Measurements from ENCODE around the gene PHF19. TPM values are rescaled to one million over a fixed set of nuclear protein-coding genes. Genes with fewer than 3 reads are reported as not detected.

Gene PHF19
- total RNA-seq, 1 experiment from 2014 or later: 35.5 TPM

DNA sequence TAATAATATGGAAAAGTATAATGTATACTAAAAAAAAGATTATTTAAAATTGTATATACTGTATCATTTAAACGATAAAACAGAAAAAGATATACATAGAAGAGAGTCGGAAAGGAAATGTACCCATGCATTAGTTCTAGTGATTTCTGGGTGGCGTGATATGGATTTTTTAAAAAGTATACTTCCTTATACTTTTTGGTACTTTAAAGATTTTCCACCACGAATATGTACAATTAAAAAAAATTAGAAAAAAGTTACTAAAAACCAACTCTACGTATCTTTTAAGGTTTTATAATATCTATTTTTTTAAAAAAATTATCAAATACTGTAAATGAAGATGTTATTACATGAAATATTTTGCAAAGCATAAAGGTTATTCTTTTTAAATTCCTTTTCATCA is 12.3 kb downstream of the PHF19 start:
- H3K27me3 ChIP-seq (ENCODE audit: control insufficient read depth, insufficient read depth, low read length): no peaks in the 10 kb centered on the region
- DNase-seq: no peak
- H3K4me3 ChIP-seq (ENCODE audit: insufficient read depth, low read depth, low read length): no peak overlapping the region
- peaks cover 21% of the 10 kb centered on the region for H3K36me3 ChIP-seq (replicated peaks; ENCODE audit: control insufficient read depth, insufficient read depth, low read length)

DNA sequence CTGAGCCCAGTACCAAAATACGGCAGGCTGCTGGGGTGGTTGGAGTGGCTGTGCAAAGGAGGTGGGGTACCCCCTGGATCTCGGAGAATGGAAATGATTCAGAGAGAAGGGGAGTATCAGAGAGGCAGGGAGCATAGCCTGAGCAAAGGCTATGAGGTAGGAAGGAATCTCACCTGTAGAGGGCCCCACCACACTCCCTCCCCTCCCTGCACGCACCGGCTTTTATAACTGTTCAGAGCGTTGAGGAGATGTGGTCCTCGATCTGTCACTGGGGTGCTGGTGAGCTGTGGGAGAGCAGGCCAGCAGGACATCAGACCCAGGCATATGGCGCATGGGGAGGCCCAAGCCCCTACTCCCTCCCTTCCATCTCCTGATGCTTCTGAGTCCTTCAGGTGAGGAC is 13.2 kb downstream of the PHF19 start:
- peaks cover 21% of the 10 kb centered on the region for H3K36me3 ChIP-seq (replicated peaks; ENCODE audit: control insufficient read depth, insufficient read depth, low read length)
- H3K27me3 ChIP-seq (ENCODE audit: control insufficient read depth, insufficient read depth, low read length): no peaks in the 10 kb centered on the region
- DNase-seq: peak; percentile 85
- H3K4me3 ChIP-seq (ENCODE audit: insufficient read depth, low read depth, low read length): no peak overlapping the region

DNA sequence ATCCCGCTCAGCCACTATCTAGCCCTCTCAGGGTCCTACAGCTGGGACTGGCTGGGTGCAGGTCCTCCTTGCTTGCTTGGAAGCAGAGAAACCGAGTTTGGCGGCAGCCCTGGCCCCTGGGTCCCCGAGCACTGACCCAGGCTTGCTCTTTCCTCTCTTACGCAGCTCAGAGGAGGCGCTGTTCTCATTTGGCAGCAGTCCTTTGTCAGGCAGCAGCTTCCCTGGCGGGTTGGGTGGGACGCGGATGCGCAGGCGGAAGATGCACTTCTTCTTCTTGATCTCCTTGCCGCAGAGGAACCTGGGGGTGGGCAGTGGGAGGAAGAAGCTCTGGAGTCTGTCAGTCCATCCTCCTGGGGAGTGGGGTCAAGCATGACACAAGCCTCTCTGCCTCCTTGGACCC is 14.5 kb downstream of the PHF19 start:
- peak; percentile 67 for DNase-seq
- peaks cover 26% of the 10 kb centered on the region for H3K36me3 ChIP-seq (replicated peaks; ENCODE audit: control insufficient read depth, insufficient read depth, low read length)
- no peaks in the 10 kb centered on the region for H3K27me3 ChIP-seq (ENCODE audit: control insufficient read depth, insufficient read depth, low read length)
- no peak overlapping the region for H3K4me3 ChIP-seq (ENCODE audit: insufficient read depth, low read depth, low read length)

DNA sequence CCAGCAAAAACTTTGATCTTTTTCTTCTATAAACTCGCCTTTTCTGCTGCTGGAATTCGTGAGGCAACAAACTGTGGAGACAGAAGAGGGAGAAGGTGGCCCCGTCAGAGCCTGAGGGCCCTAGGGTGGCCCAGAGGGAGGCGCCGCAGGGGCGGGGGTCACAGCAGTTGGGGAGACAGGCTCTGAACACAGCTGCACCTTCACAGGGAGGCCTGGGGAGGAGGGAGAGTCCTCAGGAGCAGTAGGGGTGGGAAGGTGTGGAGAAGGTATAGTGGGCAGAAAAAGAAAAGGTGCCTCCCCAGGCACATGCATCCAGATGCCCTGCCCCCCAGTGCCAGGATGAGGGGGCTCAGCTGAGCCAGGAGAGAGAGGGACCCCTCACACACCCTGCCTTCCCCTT is 15.1 kb downstream of the PHF19 start:
- no peaks in the 10 kb centered on the region for H3K27me3 ChIP-seq (ENCODE audit: control insufficient read depth, insufficient read depth, low read length)
- H3K4me3 ChIP-seq (ENCODE audit: insufficient read depth, low read depth, low read length): no peak overlapping the region
- peaks cover 26% of the 10 kb centered on the region for H3K36me3 ChIP-seq (replicated peaks; ENCODE audit: control insufficient read depth, insufficient read depth, low read length)
- no peak for DNase-seq

DNA sequence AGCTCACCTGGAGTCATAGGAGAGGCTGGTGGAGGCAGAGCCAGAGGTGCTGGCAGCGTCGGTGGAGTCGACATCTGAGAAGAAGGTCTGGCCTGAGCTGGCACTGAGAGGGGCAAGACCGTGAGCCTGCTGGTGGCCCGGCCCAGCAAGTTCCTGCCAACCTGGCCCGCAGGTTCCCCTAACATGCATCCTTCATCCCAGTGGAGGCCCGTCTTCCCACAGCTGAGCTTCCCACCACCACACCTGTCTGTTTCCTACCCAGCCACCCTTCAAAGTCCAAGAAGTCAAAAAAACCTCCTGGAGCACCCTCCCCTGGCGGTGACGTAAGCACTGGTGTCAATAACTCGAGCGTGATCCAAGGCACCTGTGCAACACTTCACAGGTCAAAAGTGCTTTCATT is 16.9 kb downstream of the PHF19 start:
- Histone ChIP-seq H3K4me3 (ENCODE audit: insufficient read depth, low read depth, low read length) (no peak overlapping the region), H3K27me3 (ENCODE audit: control insufficient read depth, insufficient read depth, low read length) (no peaks in the 10 kb centered on the region), H3K36me3 (replicated peaks; ENCODE audit: control insufficient read depth, insufficient read depth, low read length) (peaks cover 23% of the 10 kb centered on the region)
- DNase-seq: no peak

DNA sequence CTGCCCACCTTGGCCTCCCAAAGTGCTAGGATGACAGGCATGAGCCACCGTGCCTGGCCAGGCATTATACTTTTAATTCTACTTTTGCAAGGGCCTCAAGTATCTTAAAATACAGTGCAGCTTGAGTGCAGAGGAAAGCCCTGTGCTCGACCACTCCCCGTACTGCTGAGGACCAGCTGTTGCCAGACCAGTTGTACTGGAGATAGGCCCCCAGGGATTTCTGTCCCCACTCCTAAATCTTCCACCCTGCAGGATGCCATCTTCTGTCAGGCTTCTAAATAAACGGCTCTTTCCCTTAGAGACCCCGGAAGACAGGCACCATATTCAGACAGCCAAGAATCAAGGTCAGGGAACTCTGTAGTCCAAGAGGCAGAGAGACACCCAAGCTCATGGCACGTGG is 17.6 kb downstream of the PHF19 start:
- Histone ChIP-seq H3K4me3 (ENCODE audit: insufficient read depth, low read depth, low read length) (no peak overlapping the region), H3K36me3 (replicated peaks; ENCODE audit: control insufficient read depth, insufficient read depth, low read length) (peaks cover 23% of the 10 kb centered on the region), H3K27me3 (ENCODE audit: control insufficient read depth, insufficient read depth, low read length) (no peaks in the 10 kb centered on the region)
- DNase-seq: no peak

DNA sequence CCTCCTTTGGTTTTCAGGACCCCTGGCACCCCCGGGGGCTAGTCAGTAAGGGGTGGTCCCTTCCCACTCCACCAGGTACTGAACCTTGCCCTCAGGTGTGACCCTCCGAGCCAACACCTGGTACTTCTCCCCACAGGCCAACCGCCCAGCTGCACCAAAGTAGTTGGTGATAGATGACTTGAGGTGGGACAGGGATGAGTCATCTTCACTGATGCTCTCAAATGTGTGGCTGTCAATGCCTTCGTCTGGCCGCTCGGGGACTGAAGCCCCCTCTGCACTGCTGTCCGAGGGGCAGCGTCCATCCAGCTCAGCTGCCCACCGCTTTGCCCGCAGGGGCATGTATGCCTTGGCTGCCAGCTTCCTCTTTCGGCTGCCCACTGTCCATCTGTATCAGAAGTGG is 19.1 kb downstream of the PHF19 start:
- Histone ChIP-seq H3K4me3 (ENCODE audit: insufficient read depth, low read depth, low read length) (no peak overlapping the region), H3K36me3 (replicated peaks; ENCODE audit: control insufficient read depth, insufficient read depth, low read length) (peaks cover 20% of the 10 kb centered on the region)
- no peak for DNase-seq

DNA sequence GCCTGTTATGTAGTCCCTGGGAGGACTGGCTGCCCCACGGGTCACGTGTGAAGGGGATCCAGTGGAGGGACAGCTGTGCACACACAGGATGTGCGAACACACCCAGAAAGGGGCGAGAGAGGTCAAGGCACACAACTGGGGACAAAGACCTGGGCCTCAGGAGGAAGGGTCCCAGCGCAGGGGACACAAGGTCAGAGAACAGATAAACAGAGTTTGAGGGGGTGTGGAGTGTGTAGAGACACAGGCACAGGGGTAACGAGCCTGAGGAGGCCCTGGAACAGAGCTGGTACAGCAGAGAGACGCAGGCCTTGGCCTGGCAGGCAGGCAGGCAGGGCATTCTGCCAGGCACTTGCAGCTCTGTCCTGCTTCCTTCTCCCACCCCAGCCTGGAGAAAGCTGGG is 19.5 kb downstream of the PHF19 start:
- Histone ChIP-seq H3K4me3 (ENCODE audit: insufficient read depth, low read depth, low read length) (no peak overlapping the region), H3K36me3 (replicated peaks; ENCODE audit: control insufficient read depth, insufficient read depth, low read length) (peaks cover 16% of the 10 kb centered on the region), H3K27me3 (ENCODE audit: control insufficient read depth, insufficient read depth, low read length) (no peaks in the 10 kb centered on the region)
- DNase-seq: no peak

More for the DNA sequence above, 19.1 kb downstream of the PHF19 start:
- no peaks in the 10 kb centered on the region for H3K27me3 ChIP-seq (ENCODE audit: control insufficient read depth, insufficient read depth, low read length)

GRCh38 chr9:120856700-120857099 is 20.3 kb downstream of the PHF19 start:
- no peaks in the 10 kb centered on the region for H3K27me3 ChIP-seq (ENCODE audit: control insufficient read depth, insufficient read depth, low read length)

DNA sequence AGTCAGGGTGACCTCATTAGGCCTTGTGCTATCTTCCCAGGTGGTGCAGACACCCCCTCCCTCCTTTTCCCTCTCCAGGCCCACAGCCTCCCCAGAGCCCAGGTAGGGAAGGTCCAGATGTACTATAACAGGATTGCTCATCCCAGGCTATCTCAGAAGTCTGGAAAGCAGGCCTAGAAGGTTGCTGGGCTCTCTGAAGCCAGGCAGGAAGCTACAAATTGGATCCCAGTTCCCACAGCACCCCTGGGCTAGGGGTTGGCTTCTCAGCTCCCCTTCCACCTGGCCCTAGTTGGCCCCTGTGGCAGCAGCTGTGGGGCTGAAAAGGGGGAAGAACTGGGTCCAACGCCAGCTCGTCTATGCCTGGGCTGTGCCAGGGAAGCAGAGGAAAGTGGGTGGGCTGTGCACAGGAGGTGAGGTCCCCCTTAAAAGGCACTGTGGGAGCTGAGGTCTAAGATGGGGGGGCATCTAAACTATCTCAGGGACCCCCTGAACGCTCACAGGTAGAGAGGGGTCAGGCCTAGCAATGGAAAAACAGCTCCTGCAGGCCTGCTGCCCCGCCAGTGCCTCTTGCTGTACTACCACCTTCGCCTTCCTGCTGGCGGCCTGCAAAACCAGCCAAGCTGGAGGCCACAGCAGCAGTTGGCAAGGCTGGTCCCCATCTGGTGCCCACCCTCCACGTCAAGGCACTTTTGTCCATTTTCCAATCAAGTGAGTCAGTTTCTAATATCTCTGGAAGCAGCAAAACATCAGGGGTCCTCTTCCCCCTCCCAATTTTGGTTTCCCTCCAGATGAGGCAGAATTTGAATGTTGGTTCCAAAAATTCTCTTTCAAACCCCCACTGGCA is 20.9 kb downstream of the PHF19 start:
- Histone ChIP-seq H3K36me3 (replicated peaks; ENCODE audit: control insufficient read depth, insufficient read depth, low read length) (peaks cover 10% of the 10 kb centered on the region), H3K4me3 (ENCODE audit: insufficient read depth, low read depth, low read length) (no peak overlapping the region), H3K27me3 (ENCODE audit: control insufficient read depth, insufficient read depth, low read length) (no peaks in the 10 kb centered on the region)
- DNase-seq: no peak

More at GRCh38 chr9:120856700-120857099, 20.3 kb downstream of the PHF19 start:
- Histone ChIP-seq H3K36me3 (replicated peaks; ENCODE audit: control insufficient read depth, insufficient read depth, low read length) (peaks cover 14% of the 10 kb centered on the region), H3K4me3 (ENCODE audit: insufficient read depth, low read depth, low read length) (no peak overlapping the region)
- DNase-seq: peak; percentile 16

- Histone ChIP-seq H3K27me3 (ENCODE audit: control insufficient read depth, insufficient read depth, low read length) (no peaks in the 10 kb centered on the region), H3K4me3 (ENCODE audit: insufficient read depth, low read depth, low read length) (no peak overlapping the region), H3K36me3 (replicated peaks; ENCODE audit: control insufficient read depth, insufficient read depth, low read length) (peaks cover 4% of the 10 kb centered on the region)
- DNase-seq: no peak
Observed at GRCh38 chr9:120854596-120855327, 22.2 kb downstream of the PHF19 start.

GRCh38 chr9:120853198-120853597 is 23.8 kb downstream of the PHF19 start:
- Histone ChIP-seq H3K36me3 (replicated peaks; ENCODE audit: control insufficient read depth, insufficient read depth, low read length) (peaks cover 2% of the 10 kb centered on the region), H3K4me3 (ENCODE audit: insufficient read depth, low read depth, low read length) (no peak overlapping the region), H3K27me3 (ENCODE audit: control insufficient read depth, insufficient read depth, low read length) (no peaks in the 10 kb centered on the region)
- no peak for DNase-seq

GRCh38 chr9:120852240-120853010 is 24.6 kb downstream of the PHF19 start:
- no peaks in the 10 kb centered on the region; the same call in 1 of the 2 replicates for H3K36me3 ChIP-seq (replicated peaks; ENCODE audit: control insufficient read depth, insufficient read depth, low read length)
- no peaks in the 10 kb centered on the region for H3K27me3 ChIP-seq (ENCODE audit: control insufficient read depth, insufficient read depth, low read length)
- peak; percentile 54 for DNase-seq
- H3K4me3 ChIP-seq (ENCODE audit: insufficient read depth, low read depth, low read length): no peak overlapping the region

- H3K4me3 ChIP-seq (ENCODE audit: insufficient read depth, low read depth, low read length): no peak overlapping the region
- no peaks in the 10 kb centered on the region for H3K27me3 ChIP-seq (ENCODE audit: control insufficient read depth, insufficient read depth, low read length)
- DNase-seq: no peak
- no peaks in the 10 kb centered on the region; the same call in 1 of the 2 replicates for H3K36me3 ChIP-seq (replicated peaks; ENCODE audit: control insufficient read depth, insufficient read depth, low read length)
Observed at GRCh38 chr9:120851449-120851848, 25.5 kb downstream of the PHF19 start.

Measured in H7 (cell line).